Astrocyte of the spinal cord (primary cell): Measurements from ENCODE around the gene PRDM16.

Source experiments
- DNase-seq: peaks from one replicate; pipeline ENCODE4 v3.0.0; 2011; ENCODE audit warnings: low read depth, low spot score
- H3K4me3 ChIP-seq: 2 replicates; pipeline ENCODE4 v1.5.1; 2011; ENCODE audit warnings: low read depth, mild to moderate bottlenecking, low read length, moderate library complexity
- in situ Hi-C: cut with HindIII; loops from 2 replicates; pipeline ENCODE4 v1.10.0; 2017; ENCODE audit warnings: low sequenced_read_pairs
- TF ChIP-seq, protein P1 (sequence below): IDR thresholded peaks from 2 replicates; pipeline ENCODE4 v1.5.1; 2012; ENCODE audit warnings: low read depth, mild to moderate bottlenecking, low read length, inconsistent platforms

The PRDM16 gene

DNA sequence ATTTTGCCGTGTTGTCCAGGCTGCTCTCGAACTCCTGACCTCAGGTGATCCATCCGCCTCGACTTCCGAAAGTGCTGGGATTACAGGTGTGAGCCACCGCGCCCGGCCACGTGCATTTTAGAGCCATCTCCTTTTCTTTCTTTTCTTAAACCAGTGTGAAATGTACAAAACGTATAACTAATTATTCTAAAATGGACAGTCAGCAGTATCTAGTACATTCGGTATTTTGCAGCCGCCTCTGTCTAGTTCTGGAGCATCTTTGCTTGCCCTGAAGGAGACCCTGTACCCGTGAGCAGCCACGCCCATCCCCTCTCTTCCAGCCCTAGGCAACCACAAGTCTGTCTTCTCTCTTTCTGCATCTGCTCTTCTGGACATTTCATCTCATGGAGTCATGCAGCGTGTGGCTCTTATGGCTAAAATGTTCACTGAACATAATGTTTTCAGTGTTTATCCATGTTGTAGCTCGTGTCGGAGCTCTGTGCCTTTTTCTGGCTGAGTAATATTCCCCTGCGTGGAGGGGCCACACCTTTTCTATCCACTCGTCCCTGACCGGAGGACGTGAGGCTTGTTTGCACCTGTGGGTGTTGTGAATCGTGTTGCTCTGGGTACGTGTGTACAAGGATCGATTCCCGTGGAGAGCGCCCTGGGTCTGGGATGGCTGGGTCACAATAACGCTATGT, 198.0 kb downstream of the PRDM16 start:
- TF ChIP-seq, protein P1, sequence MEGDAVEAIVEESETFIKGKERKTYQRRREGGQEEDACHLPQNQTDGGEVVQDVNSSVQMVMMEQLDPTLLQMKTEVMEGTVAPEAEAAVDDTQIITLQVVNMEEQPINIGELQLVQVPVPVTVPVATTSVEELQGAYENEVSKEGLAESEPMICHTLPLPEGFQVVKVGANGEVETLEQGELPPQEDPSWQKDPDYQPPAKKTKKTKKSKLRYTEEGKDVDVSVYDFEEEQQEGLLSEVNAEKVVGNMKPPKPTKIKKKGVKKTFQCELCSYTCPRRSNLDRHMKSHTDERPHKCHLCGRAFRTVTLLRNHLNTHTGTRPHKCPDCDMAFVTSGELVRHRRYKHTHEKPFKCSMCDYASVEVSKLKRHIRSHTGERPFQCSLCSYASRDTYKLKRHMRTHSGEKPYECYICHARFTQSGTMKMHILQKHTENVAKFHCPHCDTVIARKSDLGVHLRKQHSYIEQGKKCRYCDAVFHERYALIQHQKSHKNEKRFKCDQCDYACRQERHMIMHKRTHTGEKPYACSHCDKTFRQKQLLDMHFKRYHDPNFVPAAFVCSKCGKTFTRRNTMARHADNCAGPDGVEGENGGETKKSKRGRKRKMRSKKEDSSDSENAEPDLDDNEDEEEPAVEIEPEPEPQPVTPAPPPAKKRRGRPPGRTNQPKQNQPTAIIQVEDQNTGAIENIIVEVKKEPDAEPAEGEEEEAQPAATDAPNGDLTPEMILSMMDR = no peak
- DNase-seq = no peak
- in situ Hi-C loops = no loop called here
- H3K4me3 ChIP-seq = no peak overlapping the region

DNA sequence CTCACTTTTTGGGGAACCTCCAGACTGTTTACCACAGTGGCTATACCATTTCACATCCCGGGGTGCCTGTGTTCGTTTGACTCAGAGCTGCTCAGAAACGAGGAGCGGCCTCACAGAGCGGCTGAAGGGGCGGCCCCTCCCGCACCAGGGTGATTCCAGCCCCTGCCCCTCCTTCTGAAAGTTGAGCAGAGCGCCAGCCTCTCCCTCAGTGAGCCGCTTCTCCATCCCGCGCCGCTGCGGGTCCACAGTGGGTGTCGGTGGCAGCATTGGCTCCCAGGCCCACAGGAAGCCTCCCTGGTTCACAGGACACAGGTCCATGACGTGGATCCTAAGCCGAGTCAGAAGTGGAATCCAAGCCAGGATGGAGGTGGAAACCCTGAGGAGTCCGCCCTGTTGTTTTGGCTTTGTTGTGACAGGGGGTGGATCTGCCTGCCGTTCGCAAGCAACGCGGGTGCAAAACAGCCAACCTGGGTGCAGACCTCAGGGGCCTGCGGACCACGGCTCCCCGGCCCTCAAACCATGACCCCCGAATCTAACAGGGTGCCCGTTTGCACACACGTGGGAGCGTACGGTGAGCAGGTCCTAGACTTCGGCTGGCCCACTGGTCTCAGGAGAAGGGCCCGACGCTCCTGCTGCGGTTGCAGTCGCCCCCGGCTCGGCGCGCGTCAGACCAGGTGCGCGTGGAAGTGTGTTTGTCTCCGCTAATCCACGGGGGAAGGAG, 198.7 kb downstream of the PRDM16 start:
- in situ Hi-C loops = no loop called here
- H3K4me3 ChIP-seq = no peak overlapping the region
- TF ChIP-seq, protein P1 = no peak
- no peak for DNase-seq

DNA sequence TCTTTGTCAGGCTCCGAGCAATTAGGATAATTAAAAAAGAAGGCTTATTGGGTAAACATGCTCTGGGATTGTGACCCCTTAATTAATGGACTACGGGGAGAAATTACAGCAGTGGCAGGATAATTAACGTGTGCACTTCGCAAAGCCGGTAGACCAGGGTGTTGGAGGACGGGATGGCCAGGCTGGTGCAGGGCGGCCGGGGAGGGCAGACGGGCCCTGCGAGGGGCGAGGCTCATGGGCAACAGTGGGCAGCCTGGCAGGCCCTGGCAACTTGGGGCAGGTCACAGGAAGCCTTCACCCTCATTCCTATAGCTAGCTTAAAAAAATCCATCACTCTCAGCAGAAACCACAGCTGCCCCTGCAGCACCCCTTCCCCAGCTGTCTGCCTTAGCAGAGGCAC, 199.3 kb downstream of the PRDM16 start:
- in situ Hi-C loops = no loop called here
- TF ChIP-seq, protein P1 = no peak
- no peak overlapping the region for H3K4me3 ChIP-seq
- no peak for DNase-seq

DNA sequence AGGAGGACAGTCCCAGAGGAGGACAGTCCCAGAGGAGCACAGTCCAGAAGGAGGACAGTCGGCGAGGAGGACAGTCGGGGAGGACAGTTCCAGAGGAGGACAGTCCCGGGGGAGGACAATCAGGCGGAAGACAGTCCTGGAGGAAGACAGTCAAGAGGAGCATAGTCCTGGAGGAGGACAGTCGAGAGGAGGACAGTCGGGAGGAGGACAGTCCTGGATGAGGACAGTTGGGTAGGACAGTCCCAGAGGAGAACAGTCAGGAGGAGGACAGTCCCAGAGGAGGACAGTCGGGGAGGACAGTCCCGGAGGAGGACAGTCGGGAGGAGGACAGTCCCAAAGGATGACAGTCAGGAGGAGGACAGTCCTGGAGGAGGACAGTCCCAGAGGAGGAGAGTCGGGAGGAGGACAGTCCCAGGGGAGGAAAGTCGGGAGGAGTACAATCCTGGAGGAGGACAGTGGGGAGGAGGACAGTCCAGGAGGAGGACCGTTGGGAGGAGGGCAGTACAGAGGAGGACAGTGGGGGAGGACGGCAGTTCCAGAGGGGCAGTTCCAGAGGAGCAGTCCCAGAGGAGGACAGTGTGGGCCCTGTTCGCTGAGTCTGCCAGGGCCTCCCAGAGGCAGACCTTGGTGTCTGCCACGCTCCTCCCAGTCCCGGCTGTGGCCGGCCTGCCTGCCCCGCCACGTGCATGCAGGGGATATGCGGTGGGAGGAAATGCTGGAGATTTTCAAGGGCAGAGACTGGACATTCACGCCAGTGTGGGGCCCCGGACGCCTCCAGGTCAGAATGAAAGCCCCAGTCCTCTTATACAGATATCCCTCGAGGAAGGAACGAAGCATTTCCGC, 201.6 kb downstream of the PRDM16 start:
- in situ Hi-C loops = no loop called here
- H3K4me3 ChIP-seq = no peak overlapping the region
- TF ChIP-seq, protein P1 = no peak
- no peak for DNase-seq

DNA sequence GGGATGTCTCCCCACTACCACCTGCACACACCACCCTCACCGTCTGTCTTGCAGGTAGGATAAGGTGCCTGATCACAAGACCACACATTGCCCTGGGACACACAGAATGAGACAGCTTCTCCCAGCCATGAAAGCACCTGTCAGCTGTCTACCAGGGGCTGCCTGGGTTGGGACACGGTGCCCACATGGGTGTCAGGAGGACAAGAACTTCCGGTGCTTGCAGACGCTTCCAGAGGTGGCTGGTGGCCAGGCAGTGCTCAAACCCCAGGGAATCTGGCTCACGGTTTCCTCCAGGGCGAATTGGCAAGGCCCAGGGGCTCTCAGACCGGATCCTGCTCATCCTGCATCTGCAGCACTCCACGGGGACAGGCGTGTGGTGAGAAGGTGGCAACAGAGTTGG, 202.9 kb downstream of the PRDM16 start:
- TF ChIP-seq, protein P1 = no peak
- in situ Hi-C loops = no loop called here
- no peak for DNase-seq
- no peak overlapping the region for H3K4me3 ChIP-seq

DNA sequence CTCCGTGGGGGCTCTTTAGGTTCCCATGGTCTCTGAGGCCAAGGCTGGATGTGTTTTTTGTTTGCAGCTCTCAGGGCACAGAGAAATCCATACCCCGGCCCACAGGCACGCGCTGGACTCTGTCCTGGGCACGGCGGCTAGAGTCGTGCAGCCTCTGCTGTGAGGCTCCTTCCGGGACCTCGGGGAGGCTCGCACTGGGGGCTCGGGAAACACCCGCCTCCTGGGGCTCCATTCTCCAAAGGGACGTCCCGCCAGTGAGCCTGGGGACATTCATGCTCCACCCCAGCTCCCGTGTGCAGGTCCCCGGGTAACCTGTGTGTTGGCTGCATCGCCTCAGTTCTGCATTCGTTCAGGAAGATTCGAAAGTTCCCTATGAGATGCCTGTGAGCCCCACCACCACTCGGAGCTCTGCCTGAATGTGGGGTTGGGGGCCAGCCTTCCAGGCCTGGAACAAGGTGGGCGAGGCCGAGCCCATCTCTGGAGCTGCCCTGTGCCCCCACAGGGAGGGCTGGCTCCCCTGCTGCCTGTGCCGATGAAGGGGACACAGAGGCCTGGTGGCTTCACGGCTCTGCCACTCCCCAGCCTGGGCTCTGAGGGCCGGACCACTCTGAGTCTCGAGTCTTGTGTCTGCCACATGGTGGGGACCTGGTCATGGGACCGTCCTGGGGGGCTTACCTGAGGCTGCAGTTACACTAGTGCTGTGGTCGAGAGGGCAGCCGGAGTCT, 203.5 kb downstream of the PRDM16 start:
- in situ Hi-C loops = no loop called here
- TF ChIP-seq, protein P1 = no peak
- no peak for DNase-seq
- no peak overlapping the region for H3K4me3 ChIP-seq
